ENCODE results near the gene ANKFY1.

ANKFY1 gene

GRCh38 chr17:4136373-4136772 is 127.4 kb downstream of the ANKFY1 start:
- no peak for DNase-seq (ENCODE audit: low spot score)
- in situ Hi-C loops (cut with MboI; ENCODE audit: low pct_unique_long_range_greater_than_20kb, low sequenced_read_pairs, unreplicated experiment), result no loop called here
- TF ChIP-seq CTCF (IDR thresholded peaks at IDR 0.05; ENCODE audit: extremely low read depth, insufficient read depth, missing control alignments), result no peak

GRCh38 chr17:4135489-4135888 is 128.3 kb downstream of the ANKFY1 start:
- in situ Hi-C loops (cut with MboI; ENCODE audit: low pct_unique_long_range_greater_than_20kb, low sequenced_read_pairs, unreplicated experiment), result no loop called here
- no peak for TF ChIP-seq CTCF (IDR thresholded peaks at IDR 0.05; ENCODE audit: extremely low read depth, insufficient read depth, missing control alignments)
- no peak for DNase-seq (ENCODE audit: low spot score)

GRCh38 chr17:4134721-4135120 is 129.1 kb downstream of the ANKFY1 start:
- TF ChIP-seq CTCF (IDR thresholded peaks at IDR 0.05; ENCODE audit: extremely low read depth, insufficient read depth, missing control alignments), result no peak
- no peak for DNase-seq (ENCODE audit: low spot score)

GRCh38 chr17:4130715-4131114 is 133.1 kb downstream of the ANKFY1 start:
- DNase-seq (ENCODE audit: low spot score), result no peak
- in situ Hi-C loops (cut with MboI; ENCODE audit: low pct_unique_long_range_greater_than_20kb, low sequenced_read_pairs, unreplicated experiment), result no loop called here

More at GRCh38 chr17:4134721-4135120, 129.1 kb downstream of the ANKFY1 start:
- in situ Hi-C loops (cut with MboI; ENCODE audit: low pct_unique_long_range_greater_than_20kb, low sequenced_read_pairs, unreplicated experiment), result no loop called here

GRCh38 chr17:4127555-4127954 is 136.2 kb downstream of the ANKFY1 start:
- TF ChIP-seq CTCF (IDR thresholded peaks at IDR 0.05; ENCODE audit: extremely low read depth, insufficient read depth, missing control alignments), result no peak
- in situ Hi-C loops (cut with MboI; ENCODE audit: low pct_unique_long_range_greater_than_20kb, low sequenced_read_pairs, unreplicated experiment), result no loop called here
- DNase-seq (ENCODE audit: low spot score), result no peak

More at GRCh38 chr17:4130715-4131114, 133.1 kb downstream of the ANKFY1 start:
- no peak for TF ChIP-seq CTCF (IDR thresholded peaks at IDR 0.05; ENCODE audit: extremely low read depth, insufficient read depth, missing control alignments)

- DNase-seq (ENCODE audit: low spot score), result no peak
- no peak for TF ChIP-seq CTCF (IDR thresholded peaks at IDR 0.05; ENCODE audit: extremely low read depth, insufficient read depth, missing control alignments)
- in situ Hi-C loops (cut with MboI; ENCODE audit: low pct_unique_long_range_greater_than_20kb, low sequenced_read_pairs, unreplicated experiment), result no loop called here
Observed at GRCh38 chr17:4125552-4125951, 138.2 kb downstream of the ANKFY1 start.

- in situ Hi-C loops (cut with MboI; ENCODE audit: low pct_unique_long_range_greater_than_20kb, low sequenced_read_pairs, unreplicated experiment), result no loop called here
- TF ChIP-seq CTCF (IDR thresholded peaks at IDR 0.05; ENCODE audit: extremely low read depth, insufficient read depth, missing control alignments), result no peak
- DNase-seq (ENCODE audit: low spot score), result no peak
Observed at GRCh38 chr17:4124999-4125398, 138.8 kb downstream of the ANKFY1 start.
